Caco-2 (cell line): ENCODE measurements around the gene KLF13. TPM values are rescaled to one million over a fixed set of nuclear protein-coding genes. Genes with fewer than 3 reads are reported as not detected.

ENCODE experiments used
- BruUV-seq: library from RNA; stranded (reverse); fragments of 400-500 nt; replicated peaks from 2 replicates; lab custom pipeline; 2021; lab: Mats Ljungman, UMichigan
- CTCF ChIA-PET: fragments of 300-600 bp; sonication (Branson Sonifier 250); formaldehyde crosslinking; loops from one replicate; lab custom pipeline; 2022; ENCODE audit warnings: antibody characterized with exemption; lab: Charles Lee
- POLR2A ChIA-PET: fragments of 300-600 bp; sonication (Branson Sonifier 250); formaldehyde crosslinking; loops from one replicate; lab custom pipeline; 2022; ENCODE audit warnings: antibody characterized with exemption; lab: Charles Lee
- DNase-seq, 2 experiments: peaks; one replicate each; pipeline versions ENCODE4 v3.0.0 to v3.0.0-alpha.2; 2020 to 2022
- H3K27me3 ChIP-seq: replicated peaks from 2 replicates; pipeline ENCODE4 v1.6.0; 2011; ENCODE audit warnings: low read length; ENCODE audit not compliant: control insufficient read depth, insufficient read depth
- H3K36me3 ChIP-seq: 2 replicates; pipeline ENCODE4 v1.5.1; 2011; ENCODE audit warnings: low read length; ENCODE audit not compliant: control insufficient read depth, insufficient read depth
- H3K4me1 ChIP-seq: fragments of 250-450 bp; sonication (Bioruptor Pico); 2 replicates; pipeline ENCODE4 v1.5.1; 2020; ENCODE audit warnings: mild to moderate bottlenecking
- H3K4me3 ChIP-seq: 2 replicates; pipeline ENCODE4 v1.5.1; 2011; ENCODE audit warnings: low read depth, mild to moderate bottlenecking, control low read depth, low read length
- H3K9me3 ChIP-seq: fragments of 250-450 bp; sonication (Bioruptor Pico); 2 replicates; pipeline ENCODE4 v1.5.1; 2020; ENCODE audit warnings: mild to moderate bottlenecking, moderate library complexity
- H3K27ac Mint-ChIP-seq: one replicate; pipeline ENCODE4 v1.8.0; 2022; ENCODE audit warnings: mixed read lengths; ENCODE audit not compliant: unreplicated experiment
- H3K27me3 Mint-ChIP-seq: one replicate; pipeline ENCODE4 v1.8.0; 2022; ENCODE audit warnings: mixed read lengths; ENCODE audit not compliant: insufficient read depth, unreplicated experiment
- H3K36me3 Mint-ChIP-seq: one replicate; pipeline ENCODE4 v1.8.0; 2022; ENCODE audit warnings: mild to moderate bottlenecking, mixed read lengths; ENCODE audit not compliant: insufficient read depth, unreplicated experiment
- H3K4me1 Mint-ChIP-seq: one replicate; pipeline ENCODE4 v1.8.0; 2022; ENCODE audit warnings: low read depth, mixed read lengths; ENCODE audit not compliant: unreplicated experiment
- H3K4me3 Mint-ChIP-seq: one replicate; pipeline ENCODE4 v1.8.0; 2022; ENCODE audit warnings: mild to moderate bottlenecking, moderate library complexity, mixed read lengths; ENCODE audit not compliant: unreplicated experiment
- H3K9me3 Mint-ChIP-seq: one replicate; pipeline ENCODE4 v1.8.0; 2022; ENCODE audit warnings: mixed read lengths; ENCODE audit not compliant: unreplicated experiment
- CTCF ChIP-seq, 2 experiments: fragments of 200-600 bp in 1 of 2; IDR thresholded peaks; 1 replicate in 1 of 2; 2 replicates in 1 of 2; pipeline versions ENCODE4 v1.5.1 to v1.8.0; 2011 to 2022; ENCODE audit warnings: antibody characterized with exemption in 1 of 2, control low read depth in 1 of 2, inconsistent platforms in 1 of 2, low read depth in 1 of 2, low read length in 1 of 2, mild to moderate bottlenecking in 1 of 2, moderate library complexity in 1 of 2; ENCODE audit not compliant: insufficient read depth in 1 of 2, severe bottlenecking in 1 of 2, unreplicated experiment in 1 of 2
- intact Hi-C: fragments of 100-400 bp; cut with micrococcal nuclease; formaldehyde crosslinking; loops from one replicate; pipeline ENCODE4 v1.10.0; 2022; ENCODE audit not compliant: unreplicated experiment
- total RNA-seq: library from RNA; stranded (reverse); gene quantifications from 2 replicates; pipeline ENCODE4 v1.2.3, GENCODE V29; 2022

The KLF13 gene
- total RNA-seq, 1 experiment from 2014 or later: 18.8 TPM

DNA sequence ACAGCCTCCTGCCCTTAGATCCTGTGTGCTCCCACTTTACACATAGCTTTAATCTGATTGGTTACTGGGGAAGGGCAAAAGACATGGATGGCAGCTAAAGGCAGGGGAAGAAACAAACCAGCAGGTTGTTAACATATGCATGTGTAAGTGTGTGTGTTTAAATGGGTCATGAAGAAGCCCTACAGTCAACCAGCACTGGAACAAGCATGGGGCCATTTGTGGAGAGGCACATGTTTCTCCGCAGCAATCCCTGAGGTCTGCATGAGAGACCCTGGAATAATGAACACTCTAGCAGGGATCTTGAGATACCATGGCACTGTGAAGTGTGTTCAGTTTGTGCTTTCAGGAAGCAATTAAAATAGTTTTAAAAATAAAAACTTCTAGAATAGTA lies 6.0 kb downstream of the KLF13 start:
- no peaks in the 10 kb centered on the region for H3K4me1 Mint-ChIP-seq
- peaks cover 7% of the 10 kb centered on the region for H3K36me3 Mint-ChIP-seq
- no TSS peak for BruUV-seq
- no peak overlapping the region for H3K4me3 Mint-ChIP-seq
- no peaks in the 10 kb centered on the region for H3K27me3 ChIP-seq
- H3K27me3 Mint-ChIP-seq: no peaks in the 10 kb centered on the region
- no peaks in the 10 kb centered on the region; the same call in none of the 2 replicates for H3K36me3 ChIP-seq
- H3K4me1 ChIP-seq: peaks cover 8% of the 10 kb centered on the region; the same call in 1 of the 2 replicates
- H3K27ac Mint-ChIP-seq: no peak overlapping the region
- intact Hi-C loops: no loop called here
- H3K4me3 ChIP-seq: no peak overlapping the region
- no peaks in the 10 kb centered on the region for H3K9me3 ChIP-seq
- no peak for DNase-seq
- POLR2A ChIA-PET: no interaction called here
- CTCF ChIA-PET: no interaction called here
- no peak for TF ChIP-seq CTCF (IDR thresholded peaks at IDR 0.05; ENCODE audit: insufficient read depth in 1 of 2, low read depth in 1 of 2, low read length in 1 of 2, severe bottlenecking in 1 of 2, unreplicated experiment in 1 of 2)
- no peaks in the 10 kb centered on the region for H3K9me3 Mint-ChIP-seq

GRCh38 chr15:31333119-31333518 lies 6.5 kb downstream of the KLF13 start:
- H3K27me3 ChIP-seq: no peaks in the 10 kb centered on the region
- intact Hi-C loops: no loop called here
- no peak for TF ChIP-seq CTCF (IDR thresholded peaks at IDR 0.05; ENCODE audit: insufficient read depth in 1 of 2, low read depth in 1 of 2, low read length in 1 of 2, severe bottlenecking in 1 of 2, unreplicated experiment in 1 of 2)
- ChIA-PET POLR2A (no interaction called here), CTCF (no interaction called here)
- peaks cover 8% of the 10 kb centered on the region; the same call in 1 of the 2 replicates for H3K4me1 ChIP-seq
- Mint-ChIP-seq H3K4me1 (no peaks in the 10 kb centered on the region), H3K27me3 (no peaks in the 10 kb centered on the region), H3K9me3 (no peaks in the 10 kb centered on the region), H3K27ac (no peak overlapping the region), H3K36me3 (peaks cover 7% of the 10 kb centered on the region), H3K4me3 (no peak overlapping the region)
- DNase-seq: no peak
- H3K4me3 ChIP-seq: no peak overlapping the region
- no peaks in the 10 kb centered on the region; the same call in none of the 2 replicates for H3K36me3 ChIP-seq
- no peaks in the 10 kb centered on the region for H3K9me3 ChIP-seq
- no TSS peak for BruUV-seq

DNA sequence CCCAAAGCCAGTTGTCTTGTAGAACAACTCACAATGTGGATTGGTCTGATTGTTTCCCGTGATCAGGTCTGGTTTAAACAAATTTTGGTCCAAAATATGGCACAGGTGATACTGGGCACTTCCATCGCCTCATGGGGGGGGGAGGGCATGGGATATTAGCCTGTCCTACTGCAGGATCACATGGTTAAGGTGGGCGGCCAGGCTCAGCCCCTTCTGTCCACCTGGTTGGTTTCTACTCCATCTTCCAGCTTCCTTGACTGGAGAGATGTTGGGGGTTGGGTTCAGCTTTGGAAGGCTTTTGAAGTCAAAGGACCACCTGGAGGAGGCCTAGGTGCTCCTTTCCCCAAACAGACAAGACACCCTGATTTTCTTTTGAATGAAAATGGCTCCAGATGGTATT lies 7.2 kb downstream of the KLF13 start:
- no TSS peak for BruUV-seq
- H3K9me3 Mint-ChIP-seq: no peaks in the 10 kb centered on the region
- no peak for DNase-seq
- TF ChIP-seq CTCF (IDR thresholded peaks at IDR 0.05; ENCODE audit: insufficient read depth in 1 of 2, low read depth in 1 of 2, low read length in 1 of 2, severe bottlenecking in 1 of 2, unreplicated experiment in 1 of 2): no peak
- no peak overlapping the region for H3K4me3 Mint-ChIP-seq
- no peaks in the 10 kb centered on the region for H3K27me3 Mint-ChIP-seq
- H3K36me3 Mint-ChIP-seq: peaks cover 7% of the 10 kb centered on the region
- H3K4me1 ChIP-seq: peaks cover 8% of the 10 kb centered on the region; the same call in 1 of the 2 replicates
- no peak overlapping the region for H3K27ac Mint-ChIP-seq
- ChIA-PET POLR2A (no interaction called here), CTCF (no interaction called here)
- H3K9me3 ChIP-seq: no peaks in the 10 kb centered on the region
- H3K4me3 ChIP-seq: no peak overlapping the region
- H3K27me3 ChIP-seq: no peaks in the 10 kb centered on the region
- H3K4me1 Mint-ChIP-seq: no peaks in the 10 kb centered on the region
- no peaks in the 10 kb centered on the region; the same call in none of the 2 replicates for H3K36me3 ChIP-seq
- intact Hi-C loops: no loop called here
